ENCODE measurements around the gene DMGDH.
"Not testable (repeated sequence)": the region's sequence is repeated elsewhere in the genome, so short reads cannot be mapped to it uniquely, and the experiment has no call there.

The DMGDH gene

DNA sequence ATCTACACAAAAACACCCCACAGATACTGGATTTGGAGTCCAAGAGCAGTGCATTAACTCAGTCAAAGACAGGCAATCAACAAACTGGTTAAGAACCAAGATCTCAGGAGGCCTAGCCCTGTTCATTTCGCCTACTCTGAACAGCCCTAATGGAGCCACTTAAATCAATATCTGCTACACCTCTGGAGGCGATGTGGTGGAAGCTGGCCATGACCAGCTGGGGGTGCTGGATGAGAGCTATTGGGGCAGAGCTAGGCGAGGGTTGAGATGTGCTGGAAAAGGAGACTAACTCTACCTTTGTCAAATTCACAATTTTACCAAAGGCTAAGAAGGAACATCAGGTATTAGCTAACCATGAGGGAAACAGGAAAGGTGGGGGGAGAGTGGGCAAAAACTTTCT, 61.1 kb downstream of the DMGDH start:
- DNase-seq = no peak

DNA sequence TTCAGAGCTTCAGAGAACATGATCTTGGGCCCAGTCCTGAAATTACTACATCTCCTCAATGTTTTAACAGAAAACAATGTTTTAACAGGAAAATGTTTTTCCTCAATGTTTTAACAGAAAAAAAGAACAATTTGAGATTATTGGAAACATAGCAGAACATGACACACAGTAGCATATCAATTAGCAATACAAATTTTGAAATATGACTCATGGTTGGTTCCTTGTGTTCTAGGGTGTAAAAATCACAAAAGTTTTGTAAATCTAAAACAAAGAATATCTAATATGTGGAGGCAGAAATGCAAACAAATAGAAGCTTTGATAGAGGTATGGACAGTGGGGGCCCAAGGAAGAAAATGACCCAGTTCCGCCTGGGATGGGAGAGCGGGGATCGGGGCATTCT, 61.6 kb downstream of the DMGDH start:
- no peak for DNase-seq

DNA sequence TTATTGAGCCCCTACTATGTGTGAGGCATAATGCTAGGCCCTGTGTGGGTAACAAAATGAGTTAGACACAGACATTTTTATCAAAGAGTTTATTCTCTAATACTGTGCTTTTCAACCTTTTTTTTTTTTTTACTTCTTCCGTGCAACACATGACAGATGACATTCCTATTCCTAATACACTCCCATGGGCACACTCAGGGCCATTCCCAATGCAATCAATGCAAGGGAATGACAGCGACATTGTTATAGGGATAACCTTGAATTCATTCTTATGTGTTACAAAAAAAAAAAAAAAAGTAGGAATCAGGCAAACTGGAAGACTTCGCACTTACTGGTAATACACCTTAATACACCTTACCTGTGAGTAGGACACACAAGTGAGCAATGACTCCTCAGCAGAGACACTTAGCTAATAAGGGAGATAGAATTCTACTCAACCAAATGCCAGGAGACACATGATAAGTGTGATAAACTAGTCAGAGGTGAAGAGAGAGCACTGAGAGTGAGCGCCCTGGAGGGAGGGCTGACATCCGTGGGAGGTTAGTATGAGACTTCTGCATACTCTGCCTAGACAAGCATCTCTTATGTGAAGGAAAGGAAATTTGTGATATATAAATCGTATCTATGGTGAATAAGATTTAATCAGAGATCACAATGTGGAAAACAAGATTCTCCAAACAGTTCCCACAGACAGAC, 63.4 kb downstream of the DMGDH start:
- no peak for DNase-seq

DNA sequence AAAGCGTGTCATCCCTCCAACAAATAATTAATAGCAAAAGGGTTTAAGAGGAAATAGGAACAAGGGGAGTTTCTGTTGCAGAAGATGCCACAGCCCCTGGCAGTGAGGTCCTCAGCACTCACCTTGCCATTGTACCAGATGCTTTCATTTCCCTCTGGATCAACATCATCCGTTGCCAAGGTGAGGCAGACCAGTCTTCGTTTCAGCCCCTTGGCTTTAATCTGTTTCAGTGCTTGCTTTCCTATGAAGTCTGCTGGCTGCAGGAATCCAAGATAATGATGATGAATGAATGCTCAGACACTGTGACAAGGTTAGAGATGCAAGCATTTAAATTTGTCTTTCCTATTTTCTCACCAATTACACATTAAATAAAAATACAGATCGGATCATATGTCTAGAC, 64.3 kb downstream of the DMGDH start:
- no peak for DNase-seq

DNA sequence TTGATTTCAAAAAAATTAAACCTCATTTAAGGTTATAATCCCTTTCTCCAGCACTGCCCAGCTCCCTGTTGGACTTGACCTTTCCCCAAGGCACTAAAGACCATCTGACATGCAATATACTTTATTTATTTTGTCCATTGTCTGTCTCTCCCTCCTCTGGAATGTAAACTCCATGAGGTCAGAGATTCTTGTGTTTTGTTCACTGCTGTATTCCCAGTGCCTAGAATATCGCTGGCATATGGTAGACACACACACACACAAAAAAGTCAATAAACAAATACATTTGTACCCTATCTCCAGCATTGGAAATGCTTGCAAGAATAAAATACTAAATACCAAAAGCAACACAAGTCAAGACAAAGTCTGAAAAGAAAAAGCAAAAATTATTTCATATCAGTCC, 67.1 kb downstream of the DMGDH start:
- DNase-seq = no peak

DNA sequence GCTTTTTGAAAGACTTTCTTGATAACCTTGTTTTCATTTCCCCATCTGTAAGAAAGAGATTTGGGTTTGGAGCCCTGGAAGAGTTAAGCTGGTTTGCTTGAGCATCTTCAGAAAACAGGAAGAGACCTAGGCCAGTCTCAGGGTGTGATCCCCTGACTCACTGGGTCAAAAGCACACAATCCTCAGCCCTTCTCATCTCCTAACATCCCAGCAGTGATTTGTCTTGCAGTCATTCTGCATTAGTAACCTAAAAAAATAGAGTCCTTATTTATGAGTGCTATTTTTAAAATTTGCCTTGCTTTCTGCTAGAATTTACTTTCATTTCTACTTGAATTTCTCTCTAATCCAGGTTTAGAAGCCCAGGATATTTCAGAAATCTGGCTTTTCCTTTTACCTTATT, 68.0 kb downstream of the DMGDH start:
- DNase-seq = no peak

DNA sequence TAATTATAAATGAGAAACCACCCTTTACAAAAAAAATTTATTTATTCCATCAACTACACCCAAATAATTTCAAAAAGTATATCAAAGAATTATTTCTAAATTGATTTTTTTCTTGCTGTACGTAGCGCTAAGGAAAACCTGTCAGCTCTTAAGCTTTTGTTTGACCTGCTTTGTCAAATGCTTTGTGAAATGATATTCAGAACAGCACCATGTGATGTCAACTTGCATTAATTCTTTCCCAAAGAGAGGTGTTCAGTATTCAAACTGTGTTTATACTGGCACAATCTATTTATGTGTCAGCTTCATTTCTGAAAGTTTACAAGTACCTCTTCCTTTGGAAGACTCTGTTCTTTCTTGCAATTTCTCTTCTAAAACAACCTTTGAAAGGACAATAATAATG, 72.4 kb downstream of the DMGDH start:
- no peak for DNase-seq

DNA sequence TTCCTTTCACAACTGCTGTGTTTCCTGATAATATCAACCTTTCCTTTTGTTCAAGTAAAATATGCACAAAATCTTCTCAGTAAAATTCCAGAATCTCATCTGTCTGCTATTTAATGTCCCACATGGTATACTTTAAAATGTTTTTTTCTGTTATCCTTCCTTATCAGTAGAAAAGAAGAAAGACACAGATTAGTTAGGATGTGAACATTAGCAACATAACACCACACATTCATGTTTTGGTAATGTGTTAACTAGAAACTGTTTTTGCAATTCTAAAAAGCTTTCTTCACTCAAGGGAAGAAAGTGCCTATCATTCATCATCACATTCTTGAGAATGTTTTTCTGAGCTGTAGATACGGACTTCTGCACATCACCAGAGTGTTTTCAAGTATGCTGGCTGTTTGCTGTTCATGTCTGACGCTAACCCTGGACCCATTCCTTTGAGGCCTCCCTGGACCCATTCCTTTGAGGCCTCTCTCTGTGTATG, 73.9 kb downstream of the DMGDH start:
- DNase-seq = no peak

DNA sequence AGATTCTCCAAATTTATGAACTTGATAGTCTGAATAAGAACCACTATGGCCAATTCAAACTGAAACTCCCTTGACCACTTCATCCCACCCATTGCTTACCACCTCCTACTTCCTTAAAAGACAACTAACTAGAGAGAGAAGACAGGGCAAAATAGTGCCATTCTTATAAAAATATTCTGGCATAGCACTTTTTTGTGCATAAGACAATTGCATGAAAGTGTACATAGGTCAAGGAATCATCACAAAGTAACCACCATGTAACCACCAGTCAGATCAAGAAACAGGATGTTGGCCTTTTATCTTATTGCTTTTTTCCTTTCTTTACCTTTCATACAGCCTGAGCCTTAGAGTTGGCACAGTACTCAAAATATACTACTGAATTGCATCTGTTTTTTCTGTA, 76.3 kb downstream of the DMGDH start:
- DNase-seq = no peak

DNA sequence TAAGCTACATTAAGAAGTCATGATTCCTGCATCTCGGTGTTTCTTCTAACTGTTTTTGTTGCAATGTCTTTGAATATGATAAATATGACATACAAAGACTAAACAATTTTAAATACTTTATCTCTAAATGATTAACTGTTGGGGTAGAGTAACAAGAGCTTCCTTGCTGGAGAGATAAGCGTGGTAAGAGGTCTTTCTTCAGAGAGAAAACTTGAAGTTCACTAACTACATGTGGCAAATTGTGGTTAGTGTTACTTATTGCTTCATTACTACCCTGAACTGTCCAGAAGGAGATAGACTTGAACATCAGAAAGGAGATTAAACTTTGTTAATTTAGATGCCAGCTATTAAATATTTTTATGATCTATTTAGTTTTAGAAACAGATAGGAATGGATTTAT, 77.3 kb downstream of the DMGDH start:
- no peak for DNase-seq

DNA sequence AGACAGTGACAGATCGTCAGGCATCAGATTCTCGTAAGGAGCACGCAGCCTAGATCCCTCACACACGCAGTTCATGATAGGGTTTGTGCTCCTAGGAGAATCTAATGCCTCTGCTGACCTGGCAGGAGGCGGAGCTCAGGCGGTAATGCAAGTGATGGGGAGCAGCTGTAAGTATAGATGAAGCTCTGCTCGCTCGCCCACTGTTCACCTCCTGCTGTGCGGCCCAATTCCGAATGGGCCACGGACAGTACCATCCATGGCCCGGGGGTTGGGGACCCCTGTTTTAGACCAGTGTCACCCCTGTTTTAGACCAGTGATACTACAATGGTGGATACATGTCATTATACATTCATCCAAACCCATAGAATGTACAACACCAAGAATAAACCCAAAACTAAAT, 80.4 kb downstream of the DMGDH start:
- no peak for DNase-seq

DNA sequence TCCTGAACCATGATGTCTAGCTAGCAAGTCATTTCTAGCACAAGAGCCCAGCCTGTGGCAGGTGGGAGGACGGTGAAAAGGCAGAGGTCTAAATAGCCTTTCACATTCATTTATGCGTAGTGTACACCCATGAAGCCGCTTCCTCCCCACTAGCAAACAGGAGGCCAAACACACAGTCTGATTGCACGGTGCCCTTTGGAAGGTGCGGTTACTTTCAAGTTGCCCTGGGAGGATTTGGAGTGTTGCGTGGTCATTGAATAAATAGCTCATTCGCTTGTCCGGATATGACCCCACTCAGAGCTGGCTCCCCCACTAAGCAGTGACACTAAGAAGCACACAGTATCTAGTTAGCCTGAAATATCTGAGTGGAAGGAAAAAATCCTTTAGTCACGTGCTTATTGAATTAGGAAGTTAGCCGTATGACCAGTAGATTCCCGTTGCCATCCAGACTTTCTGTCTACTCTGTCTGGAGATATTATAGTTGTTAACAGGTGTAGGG, 83.7 kb downstream of the DMGDH start:
- peak; percentile 41 for DNase-seq

DNA sequence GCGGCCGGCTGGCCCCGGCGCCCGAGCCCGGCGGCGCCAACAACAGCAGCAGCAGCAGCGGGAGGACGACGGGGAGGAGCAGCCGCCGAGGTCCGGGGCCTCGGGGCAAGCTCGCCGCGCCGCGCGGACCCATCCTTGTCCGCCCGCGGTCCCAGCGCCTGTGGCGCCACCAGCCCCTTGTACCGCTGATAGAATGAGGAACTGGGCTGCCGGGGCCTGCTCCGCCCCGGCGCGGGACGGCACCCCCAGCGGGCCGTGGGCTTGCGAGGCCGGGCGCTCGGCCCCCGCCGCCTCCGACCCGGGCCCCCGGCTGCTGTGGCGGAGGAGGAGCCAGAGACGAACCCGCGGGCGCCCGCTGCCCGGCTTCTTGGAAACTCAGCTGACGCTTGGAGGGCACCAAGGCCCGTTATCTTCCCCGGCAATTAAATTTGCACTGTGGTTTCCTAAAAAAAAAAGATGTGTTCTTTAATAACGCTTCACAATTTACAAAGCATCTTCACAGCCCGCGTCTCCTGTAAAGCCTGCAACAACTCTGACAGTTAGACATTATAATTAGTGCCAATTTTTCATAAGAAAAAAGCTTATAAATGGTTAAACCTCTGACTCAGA, 84.3 kb downstream of the DMGDH start, which contains the start of gene ARSB:
Gene ARSB, minus strand, starts transcription at position 195 of the 609 bp plus-strand sequence. Its CDS starts 62 bp downstream, at position 133.
- DNase-seq = peak; percentile 46

DNA sequence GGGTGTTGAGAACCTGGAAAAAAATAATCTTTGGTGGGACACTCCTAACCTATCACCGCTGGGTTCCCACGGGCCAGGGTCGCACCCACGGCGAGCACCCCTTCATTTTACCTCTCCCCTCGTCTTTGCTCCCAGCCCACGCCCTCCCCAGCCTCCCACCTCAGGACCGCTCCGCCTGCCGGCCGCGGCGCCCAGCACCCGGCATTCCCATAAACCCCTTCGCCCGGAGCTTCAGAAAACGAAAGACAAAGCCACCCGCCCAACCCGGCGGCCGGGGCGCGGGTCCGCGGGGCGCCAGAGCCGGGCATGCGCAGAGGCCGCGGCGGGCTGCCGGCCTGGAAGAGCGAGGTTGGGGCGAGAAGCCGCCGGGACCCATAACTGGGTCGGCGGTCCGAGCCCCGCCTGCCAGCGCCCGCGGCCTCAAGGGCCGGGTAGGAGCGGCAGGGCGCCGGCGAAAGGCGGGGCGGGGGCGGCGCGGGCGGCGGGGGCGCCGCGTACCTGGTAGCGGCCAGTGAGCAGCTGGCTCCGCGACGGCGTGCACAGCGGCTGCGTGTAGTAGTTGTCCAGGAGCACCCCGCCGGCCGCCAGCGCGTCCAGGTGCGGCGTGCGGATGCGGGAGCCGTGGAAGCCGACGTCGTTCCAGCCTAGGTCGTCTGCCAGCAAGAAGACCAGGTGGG, 84.9 kb downstream of the DMGDH start:
- peak; percentile 86 for DNase-seq

DNA sequence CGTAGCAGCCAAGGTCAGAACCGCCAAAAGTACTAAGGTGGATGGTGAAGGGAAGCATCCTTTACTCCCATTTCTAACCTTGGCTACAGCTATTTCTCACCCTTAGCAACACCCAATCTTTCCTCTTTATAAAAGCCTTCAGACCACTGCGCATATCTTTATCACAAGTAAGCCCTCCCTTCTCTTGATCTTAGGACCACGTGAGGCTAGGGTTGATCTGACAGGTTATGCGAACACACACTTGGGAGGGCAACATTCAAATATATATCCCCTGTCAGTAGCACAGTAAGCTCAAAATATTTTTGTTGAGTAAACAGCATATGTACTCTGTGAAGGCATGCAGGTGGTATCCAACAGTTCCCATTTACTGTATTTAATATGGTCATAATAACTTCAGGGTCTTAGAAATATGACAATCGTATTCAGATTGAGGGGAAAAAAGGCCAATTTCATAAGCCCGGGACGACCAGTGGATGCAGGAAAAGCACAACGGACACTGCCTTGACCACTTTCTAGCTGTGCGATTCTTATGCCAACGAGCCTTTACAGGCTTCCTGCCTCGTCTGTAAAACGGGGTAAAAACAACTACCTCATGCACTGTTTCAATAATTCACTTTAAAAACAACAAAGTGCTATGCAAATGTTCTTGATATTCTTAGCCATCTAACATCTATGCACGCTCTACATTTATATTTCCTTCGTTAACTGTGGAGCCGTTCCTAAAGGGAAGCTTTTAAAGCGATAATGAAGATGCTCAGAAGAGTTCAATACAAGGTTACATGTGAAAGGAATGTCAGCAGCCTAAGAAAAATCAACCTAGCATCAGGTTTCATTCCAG, 85.7 kb downstream of the DMGDH start:
- DNase-seq = peak; percentile 2

DNA sequence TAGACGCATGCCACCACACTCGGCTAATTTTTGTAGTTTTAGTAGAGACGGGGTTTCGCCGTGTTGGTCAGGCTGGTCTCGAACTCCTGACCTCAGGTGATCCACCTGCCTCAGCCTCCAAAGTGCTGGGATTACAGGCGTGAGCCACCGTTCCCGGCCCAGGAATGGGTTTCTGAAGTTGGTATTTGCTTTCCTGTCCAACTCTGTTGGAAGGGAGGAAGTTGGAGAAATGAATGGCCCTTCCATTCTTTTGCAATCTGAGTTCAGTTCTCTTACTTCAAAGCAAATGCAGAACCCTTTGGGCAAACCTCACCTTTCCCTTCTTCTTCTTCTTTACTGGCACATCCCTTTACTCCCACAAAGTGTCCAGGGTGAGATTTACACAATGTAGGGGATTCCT, 86.3 kb downstream of the DMGDH start:
- not testable (repeated sequence) for DNase-seq

DNA sequence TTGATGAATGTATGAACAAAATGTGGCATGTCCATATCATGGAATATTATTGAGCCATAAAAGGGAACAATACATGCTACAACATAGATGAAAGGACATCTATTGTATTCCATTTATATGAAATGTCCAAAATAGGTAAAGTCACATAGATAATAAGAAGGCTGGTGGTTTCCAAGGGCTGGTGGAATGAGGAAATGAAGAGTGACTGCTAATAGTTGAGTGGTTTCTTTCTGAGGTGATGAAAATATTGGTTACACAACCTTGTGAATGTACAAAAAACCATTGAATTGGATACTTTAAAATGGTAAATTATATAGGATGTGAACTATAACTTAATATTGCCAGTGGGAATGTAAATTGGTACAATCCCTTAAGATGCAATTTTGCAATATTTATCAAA, 89.6 kb downstream of the DMGDH start:
- DNase-seq = no peak

DNA sequence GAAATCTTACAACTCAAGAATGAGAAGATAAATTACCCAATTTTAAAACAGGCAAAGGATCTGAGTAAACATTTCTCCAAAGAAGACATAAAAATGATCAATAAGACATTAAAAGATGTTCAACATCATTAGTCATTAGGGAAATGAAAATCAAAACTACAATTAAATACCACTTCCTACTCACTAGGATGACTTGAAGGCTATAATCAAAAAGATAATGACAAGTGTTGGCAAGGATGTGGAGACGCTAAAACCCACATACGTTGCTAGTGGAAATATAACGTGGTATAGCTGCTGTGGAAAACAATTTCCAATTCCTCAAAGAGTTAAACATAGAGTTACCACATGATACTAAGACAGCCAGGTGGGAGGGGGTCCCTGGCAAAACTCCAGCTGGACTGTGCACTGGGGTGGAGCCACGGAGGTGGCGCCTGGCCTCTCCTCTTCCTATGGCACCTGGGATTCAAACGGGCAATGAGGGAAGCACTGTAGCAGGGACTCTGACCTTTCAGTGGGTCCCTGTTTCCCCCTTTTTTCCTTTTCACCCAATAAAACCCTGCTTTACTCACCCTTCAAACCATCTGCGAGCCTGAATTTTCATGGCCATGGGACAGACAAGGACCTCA, 90.2 kb downstream of the DMGDH start:
- DNase-seq = no peak

DNA sequence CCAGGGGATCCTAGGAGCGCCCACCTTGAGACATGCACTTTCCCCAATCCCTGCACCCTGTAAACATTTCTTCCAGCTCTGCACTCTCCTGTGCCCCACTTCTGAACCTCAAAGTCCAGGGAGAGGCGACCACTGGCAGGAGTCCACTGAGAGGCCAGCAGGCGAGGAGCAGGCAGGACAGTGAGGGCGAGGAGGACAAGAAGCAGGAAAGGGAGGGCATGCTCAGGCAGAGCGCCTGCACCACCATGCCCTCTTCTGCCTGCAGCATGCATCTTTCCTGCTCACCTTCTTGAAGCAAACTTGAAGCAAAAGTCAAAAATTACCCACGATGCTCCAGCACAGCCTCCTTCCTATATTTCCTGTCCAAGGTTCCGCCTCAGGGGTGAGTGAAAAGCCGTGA, 94.4 kb downstream of the DMGDH start:
- no peak for DNase-seq

DNA sequence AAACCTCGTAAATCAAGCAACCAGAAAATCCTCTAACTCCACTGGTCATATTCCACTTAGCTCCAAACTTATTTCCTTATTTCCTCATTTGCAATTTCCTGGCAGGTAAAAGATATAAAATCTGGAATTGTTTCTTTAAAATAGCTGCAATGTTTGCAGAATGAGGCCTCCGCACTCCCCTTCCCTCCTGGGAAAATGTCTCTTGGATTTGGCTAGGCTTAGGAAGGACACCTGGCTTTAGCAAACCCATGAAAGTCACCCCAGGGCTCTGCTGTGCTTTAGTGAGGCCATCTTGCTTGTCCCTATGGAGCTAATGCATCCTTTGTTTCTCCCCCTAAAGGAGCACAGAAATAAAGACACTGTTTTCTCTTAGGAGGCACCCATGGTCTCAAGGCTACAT, 94.9 kb downstream of the DMGDH start:
- DNase-seq = no peak

DNA sequence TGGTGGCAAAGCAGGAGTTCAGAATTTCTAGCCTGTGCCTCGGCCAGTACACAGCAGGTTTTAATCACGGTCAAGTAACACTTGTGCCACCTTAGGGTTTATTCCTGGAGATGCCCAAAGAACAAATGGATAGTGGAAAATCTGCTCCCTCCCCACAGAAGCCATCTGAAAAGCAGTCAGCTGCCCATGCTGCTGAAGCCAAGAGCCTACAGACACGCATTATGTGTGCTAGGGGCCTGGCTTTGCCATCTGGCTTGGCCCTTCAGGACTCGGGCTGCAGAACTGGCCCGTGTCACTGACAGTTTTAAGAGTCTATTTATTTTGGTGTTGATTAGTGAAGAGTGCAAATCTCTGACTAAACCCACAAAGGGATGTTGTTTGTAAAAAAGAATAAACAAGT, 95.5 kb downstream of the DMGDH start:
- DNase-seq = no peak

DNA sequence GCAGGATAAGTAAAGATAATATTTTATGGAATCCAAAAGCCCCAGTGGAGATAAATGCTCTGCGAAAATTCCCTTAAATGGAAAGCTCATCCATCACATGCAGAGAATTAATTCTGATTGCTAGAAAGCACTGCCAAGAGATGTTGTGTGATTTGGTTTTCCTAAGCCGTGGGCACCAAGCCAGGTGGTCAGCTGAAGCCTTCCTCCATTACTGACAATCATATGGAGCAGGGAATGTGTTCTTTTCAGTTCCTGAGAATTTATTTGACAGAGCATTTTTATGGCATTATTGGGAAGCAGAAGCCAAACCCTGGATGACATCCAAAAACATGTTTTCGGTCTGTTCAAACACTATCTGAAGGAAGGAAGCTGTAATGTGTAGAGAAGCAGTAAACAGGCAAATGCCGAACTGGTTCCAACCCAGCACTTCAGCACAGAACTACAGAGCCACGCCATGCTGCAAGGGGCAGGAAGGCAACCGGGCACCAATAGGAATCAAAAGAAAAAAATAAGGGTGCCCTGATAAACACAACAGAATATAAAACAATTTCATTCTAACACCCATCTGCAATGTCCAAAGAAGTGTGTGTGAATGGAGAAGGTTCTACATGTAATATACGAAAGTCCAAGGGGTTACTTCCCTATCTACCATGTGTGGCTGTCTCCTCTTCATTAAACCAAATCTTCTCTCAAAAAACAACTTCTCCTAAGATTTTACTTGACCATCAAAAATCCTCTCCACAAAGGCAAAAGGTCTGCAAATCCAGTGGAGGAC, 96.6 kb downstream of the DMGDH start:
- DNase-seq = no peak
